HG02970 (cell line): ENCODE results near the gene LGALS12.

Experiments
- ATAC-seq: cut with Tn5 transposase; IDR thresholded peaks from one replicate; pipeline ENCODE4 v1.9.1; 2021; ENCODE audit warnings: mild to moderate bottlenecking, moderate library complexity, moderate number of reproducible peaks; ENCODE audit not compliant: unreplicated experiment, low FRiP score

LGALS12 gene

GRCh38 chr11:63505857-63506528 is at the start of gene LGALS12:
Gene LGALS12 (plus strand): TSS chr11:63506084. CDS start chr11:63506459, 375 bp downstream.
- ATAC-seq, result no peak

- no peak for ATAC-seq
These were observed 46.3 kb upstream of the LGALS12 start for GRCh38 chr11:63459586-63459985.

- ATAC-seq, result no peak
These were observed 43.7 kb upstream of the LGALS12 start for GRCh38 chr11:63462137-63462536.

GRCh38 chr11:63470311-63470710 is 35.6 kb upstream of the LGALS12 start:
- no peak for ATAC-seq

GRCh38 chr11:63472372-63472771 is 33.5 kb upstream of the LGALS12 start:
- ATAC-seq, result no peak

GRCh38 chr11:63476618-63477017 is 29.3 kb upstream of the LGALS12 start:
- ATAC-seq, result no peak

- no peak for ATAC-seq
These were observed 27.0 kb upstream of the LGALS12 start for GRCh38 chr11:63478896-63479295.

GRCh38 chr11:63480039-63480438 is 25.8 kb upstream of the LGALS12 start:
- ATAC-seq, result no peak

GRCh38 chr11:63485777-63486176 is 20.1 kb upstream of the LGALS12 start:
- no peak for ATAC-seq

- ATAC-seq, result no peak
These were observed 17.1 kb upstream of the LGALS12 start for GRCh38 chr11:63488789-63489188.

GRCh38 chr11:63489879-63490278 is 16.0 kb upstream of the LGALS12 start:
- no peak for ATAC-seq

- ATAC-seq, result no peak
These were observed 15.2 kb upstream of the LGALS12 start, which contains the start of gene PLAAT5 for GRCh38 chr11:63490551-63491239. Gene PLAAT5 (minus strand): TSS chr11:63491167. CDS start chr11:63491034, 133 bp downstream.

GRCh38 chr11:63491240-63491587 is 14.7 kb upstream of the LGALS12 start:
- no peak for ATAC-seq

GRCh38 chr11:63491636-63492372 is 14.1 kb upstream of the LGALS12 start:
- no peak for ATAC-seq

- no peak for ATAC-seq
These were observed 13.4 kb upstream of the LGALS12 start for GRCh38 chr11:63492441-63492840.

GRCh38 chr11:63493127-63493526 is 12.8 kb upstream of the LGALS12 start:
- no peak for ATAC-seq

GRCh38 chr11:63494975-63495374 is 10.9 kb upstream of the LGALS12 start:
- ATAC-seq, result no peak

- no peak for ATAC-seq
These were observed 6.0 kb upstream of the LGALS12 start for GRCh38 chr11:63499874-63500273.

- ATAC-seq, result no peak
These were observed 4.6 kb upstream of the LGALS12 start for GRCh38 chr11:63501236-63501635.

- ATAC-seq, result no peak
These were observed 3.5 kb upstream of the LGALS12 start for GRCh38 chr11:63502252-63502820.

- no peak for ATAC-seq
These were observed 2.4 kb upstream of the LGALS12 start for GRCh38 chr11:63503492-63503891.
